ENCODE measurements around the gene ZMYND15.
A peak's percentile ranks its signal among the peaks of the same experiment; 100 is the strongest.

The ZMYND15 gene

GRCh38 chr17:4716081-4716480 is 23.6 kb upstream of the ZMYND15 start:
- no peak for DNase-seq

GRCh38 chr17:4717791-4718190 is 21.8 kb upstream of the ZMYND15 start:
- no peak for DNase-seq

GRCh38 chr17:4718276-4718675 is 21.4 kb upstream of the ZMYND15 start:
- DNase-seq: no peak

GRCh38 chr17:4719146-4719545 is 20.5 kb upstream of the ZMYND15 start:
- DNase-seq: no peak

GRCh38 chr17:4719684-4720221 is 19.9 kb upstream of the ZMYND15 start:
- DNase-seq: no peak

- DNase-seq: no peak
These were observed 18.8 kb upstream of the ZMYND15 start for GRCh38 chr17:4720787-4721186.

- peak; percentile 38 for DNase-seq
These were observed 18.2 kb upstream of the ZMYND15 start for GRCh38 chr17:4721203-4722135.

GRCh38 chr17:4722678-4723240 is 16.9 kb upstream of the ZMYND15 start:
- no peak for DNase-seq

- no peak for DNase-seq
These were observed 15.0 kb upstream of the ZMYND15 start for GRCh38 chr17:4724650-4725049.

GRCh38 chr17:4725646-4726310 is 13.9 kb upstream of the ZMYND15 start:
- DNase-seq: no peak

- peak; percentile 82 for DNase-seq
These were observed 11.5 kb upstream of the ZMYND15 start for GRCh38 chr17:4728124-4728523.

- peak; percentile 45 for DNase-seq
These were observed 6.5 kb upstream of the ZMYND15 start for GRCh38 chr17:4733073-4733531.

- DNase-seq: no peak
These were observed 4.7 kb upstream of the ZMYND15 start for GRCh38 chr17:4734857-4735475.

- no peak for DNase-seq
These were observed 3.6 kb upstream of the ZMYND15 start for GRCh38 chr17:4735876-4736651.

GRCh38 chr17:4738136-4739121 is 1.2 kb upstream of the ZMYND15 start:
- DNase-seq: no peak

- no peak for DNase-seq
These were observed 355 bp downstream of the ZMYND15 start for GRCh38 chr17:4740025-4740351.

- DNase-seq: no peak
These were observed 951 bp downstream of the ZMYND15 start for GRCh38 chr17:4740584-4740983.

GRCh38 chr17:4741544-4741943 is 1.9 kb downstream of the ZMYND15 start:
- DNase-seq: no peak

- no peak for DNase-seq
These were observed 2.5 kb downstream of the ZMYND15 start for GRCh38 chr17:4742133-4742532.

GRCh38 chr17:4742629-4743028 is 3.0 kb downstream of the ZMYND15 start:
- DNase-seq: no peak

GRCh38 chr17:4743216-4743615 is 3.6 kb downstream of the ZMYND15 start:
- no peak for DNase-seq
